Measurements from ENCODE around the gene PRR5L.

Gene PRR5L

DNA sequence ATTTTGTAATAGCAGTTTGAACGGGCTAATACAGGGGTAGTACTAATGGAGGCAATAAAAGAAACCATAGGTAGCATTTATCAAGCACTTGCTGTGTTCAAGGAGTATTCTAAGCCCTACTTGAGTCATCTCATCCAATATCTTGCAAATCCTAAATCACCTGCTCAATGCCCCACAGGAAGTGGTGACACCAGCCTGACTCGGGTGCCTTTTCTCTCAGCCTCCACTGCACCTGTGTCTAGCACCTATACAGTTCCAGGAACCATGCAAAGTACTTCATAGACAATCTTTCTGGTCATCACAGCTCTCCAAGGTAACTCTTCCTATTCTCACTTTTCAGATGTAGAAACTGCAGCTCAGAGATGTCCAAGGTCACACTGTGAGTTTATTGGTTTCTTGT, 98.0 kb downstream of the PRR5L start:
- Histone ChIP-seq H3K36me3 (ENCODE audit: control insufficient read depth in 1 of 2, insufficient read depth in 2 of 2, low read depth in 1 of 2, low read length in 2 of 2) (peaks cover 0 to 24% of the 10 kb centered on the region in 2 experiments), H3K4ac (ENCODE audit: low read depth in 1 of 2, low read length in 2 of 2) (no peak overlapping the region), H3K4me3 (ENCODE audit: insufficient read depth in 1 of 2, low read depth in 1 of 2, low read length in 2 of 2) (no peak overlapping the region), H2BK120ac (ENCODE audit: low read depth, low read length) (no peak overlapping the region), H3K9ac (ENCODE audit: low read length) (no peak overlapping the region), H3K4me1 (ENCODE audit: control insufficient read depth, insufficient read depth, low read depth, low read length) (peaks cover 7% of the 10 kb centered on the region), H3K4me2 (ENCODE audit: low read length, poor library complexity, severe bottlenecking) (no peak overlapping the region), H3K9me3 (ENCODE audit: control insufficient read depth, low read length) (no peaks in the 10 kb centered on the region), H2BK12ac (ENCODE audit: low read length in 2 of 2) (no peak overlapping the region), H3K18ac (ENCODE audit: low read depth in 1 of 2, low read length in 2 of 2) (no peak overlapping the region), H3K27ac (ENCODE audit: low read length, poor library complexity, severe bottlenecking) (no peak overlapping the region), H4K8ac (ENCODE audit: low read length) (no peak overlapping the region), H3K14ac (ENCODE audit: low read length in 2 of 2) (no peak overlapping the region), H2AK5ac (ENCODE audit: low read length, severe bottlenecking) (no peak overlapping the region), H4K91ac (ENCODE audit: low read length) (no peak overlapping the region), H2BK15ac (ENCODE audit: low read depth, poor library complexity, severe bottlenecking) (no peak overlapping the region), H3K23ac (ENCODE audit: low read length in 2 of 2) (no peak overlapping the region), H2BK5ac (ENCODE audit: low read depth, low read length, poor library complexity, severe bottlenecking) (no peak overlapping the region), H3K27me3 (ENCODE audit: control insufficient read depth in 1 of 2, insufficient read depth in 1 of 2, low read length in 2 of 2) (no peaks in the 10 kb centered on the region), H3K79me1 (replicated peaks; ENCODE audit: low read length, poor library complexity, severe bottlenecking) (peaks cover 21% of the 10 kb centered on the region), H2AFZ (ENCODE audit: low read depth, low read length) (no peak overlapping the region)
- 62% methylated on average over 2 of the region's 2 CpGs for WGBS
- DNase-seq, result no peak

- no peak overlapping the region for H3K4ac ChIP-seq (ENCODE audit: low read depth in 1 of 2, low read length in 2 of 2)
- H3K27me3 ChIP-seq (ENCODE audit: control insufficient read depth in 1 of 2, insufficient read depth in 1 of 2, low read length in 2 of 2), result no peaks in the 10 kb centered on the region
- H3K27ac ChIP-seq (ENCODE audit: low read length, poor library complexity, severe bottlenecking), result no peak overlapping the region
- no peak overlapping the region for H2AK5ac ChIP-seq (ENCODE audit: low read length, severe bottlenecking)
- H3K14ac ChIP-seq (ENCODE audit: low read length in 2 of 2), result no peak overlapping the region
- H4K91ac ChIP-seq (ENCODE audit: low read length), result no peak overlapping the region
- no peak overlapping the region for H2AFZ ChIP-seq (ENCODE audit: low read depth, low read length)
- H2BK15ac ChIP-seq (ENCODE audit: low read depth, poor library complexity, severe bottlenecking), result no peak overlapping the region
- no peak for DNase-seq
- H3K4me1 ChIP-seq (ENCODE audit: control insufficient read depth, insufficient read depth, low read depth, low read length), result peaks cover 3% of the 10 kb centered on the region
- no peak overlapping the region for H3K4me2 ChIP-seq (ENCODE audit: low read length, poor library complexity, severe bottlenecking)
- no peak overlapping the region for H3K18ac ChIP-seq (ENCODE audit: low read depth in 1 of 2, low read length in 2 of 2)
- no peak overlapping the region for H4K8ac ChIP-seq (ENCODE audit: low read length)
- no peak overlapping the region for H3K23ac ChIP-seq (ENCODE audit: low read length in 2 of 2)
- no peak overlapping the region for H2BK12ac ChIP-seq (ENCODE audit: low read length in 2 of 2)
- no peak overlapping the region for H3K4me3 ChIP-seq (ENCODE audit: insufficient read depth in 1 of 2, low read depth in 1 of 2, low read length in 2 of 2)
- H3K79me1 ChIP-seq (replicated peaks; ENCODE audit: low read length, poor library complexity, severe bottlenecking), result peaks cover 21% of the 10 kb centered on the region
- H3K36me3 ChIP-seq (ENCODE audit: control insufficient read depth in 1 of 2, insufficient read depth in 2 of 2, low read depth in 1 of 2, low read length in 2 of 2), result peaks cover 0 to 30% of the 10 kb centered on the region in 2 experiments
- no peak overlapping the region for H2BK5ac ChIP-seq (ENCODE audit: low read depth, low read length, poor library complexity, severe bottlenecking)
- no peak overlapping the region for H3K9ac ChIP-seq (ENCODE audit: low read length)
- no peaks in the 10 kb centered on the region for H3K9me3 ChIP-seq (ENCODE audit: control insufficient read depth, low read length)
- WGBS, result no CpG with 5 or more reads among the region's 3 CpGs
- H2BK120ac ChIP-seq (ENCODE audit: low read depth, low read length), result no peak overlapping the region
Measured at GRCh38 chr11:36394926-36395325, 98.8 kb downstream of the PRR5L start.

DNA sequence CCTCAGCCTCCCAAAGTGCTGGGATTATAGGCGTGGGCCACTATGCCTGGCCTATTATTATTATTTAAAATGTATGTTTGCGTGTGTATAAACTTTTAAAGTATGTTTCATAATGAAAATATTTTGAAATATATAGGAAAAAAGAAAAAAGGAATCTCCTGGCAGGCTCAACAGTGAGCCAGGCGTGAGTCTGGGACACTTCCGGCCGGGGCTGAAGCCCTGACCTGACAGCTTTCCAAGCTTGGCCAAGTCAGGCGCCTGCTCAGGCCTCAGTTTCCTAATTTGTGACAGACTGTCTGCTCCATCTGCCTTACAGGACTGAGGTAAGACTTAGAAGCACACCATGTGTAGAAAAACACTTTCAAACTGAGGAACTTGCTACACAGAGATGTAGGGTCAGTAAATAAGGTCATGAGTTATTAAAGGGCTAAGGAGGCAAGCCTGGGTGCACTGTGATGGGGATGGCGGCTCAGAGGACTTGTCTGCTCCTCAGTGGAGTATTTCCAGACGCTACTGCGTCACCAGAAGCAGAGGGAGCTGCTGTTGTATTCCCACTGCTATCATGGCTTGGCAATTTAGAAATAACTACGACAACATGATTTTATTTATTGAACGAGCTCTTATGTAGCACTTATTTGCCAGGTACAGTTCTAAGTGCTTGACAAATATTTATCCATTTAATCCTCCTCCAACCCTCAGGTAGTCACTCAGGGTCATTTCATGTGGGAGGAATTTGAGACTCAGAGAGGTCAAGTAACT, 100.1 kb downstream of the PRR5L start:
- Histone ChIP-seq H3K4me2 (ENCODE audit: low read length, poor library complexity, severe bottlenecking) (no peak overlapping the region), H3K4me1 (ENCODE audit: control insufficient read depth, insufficient read depth, low read depth, low read length) (peaks cover 1% of the 10 kb centered on the region), H3K18ac (ENCODE audit: low read depth in 1 of 2, low read length in 2 of 2) (no peak overlapping the region), H2BK5ac (ENCODE audit: low read depth, low read length, poor library complexity, severe bottlenecking) (no peak overlapping the region), H2BK12ac (ENCODE audit: low read length in 2 of 2) (no peak overlapping the region), H2BK120ac (ENCODE audit: low read depth, low read length) (no peak overlapping the region), H4K8ac (ENCODE audit: low read length) (no peak overlapping the region), H3K36me3 (ENCODE audit: control insufficient read depth in 1 of 2, insufficient read depth in 2 of 2, low read depth in 1 of 2, low read length in 2 of 2) (peaks cover 0 to 39% of the 10 kb centered on the region in 2 experiments), H2BK15ac (ENCODE audit: low read depth, poor library complexity, severe bottlenecking) (no peak overlapping the region), H3K27me3 (ENCODE audit: control insufficient read depth in 1 of 2, insufficient read depth in 1 of 2, low read length in 2 of 2) (no peaks in the 10 kb centered on the region), H3K27ac (ENCODE audit: low read length, poor library complexity, severe bottlenecking) (no peak overlapping the region), H2AFZ (ENCODE audit: low read depth, low read length) (no peak overlapping the region), H3K23ac (ENCODE audit: low read length in 2 of 2) (no peak overlapping the region), H2AK5ac (ENCODE audit: low read length, severe bottlenecking) (no peak overlapping the region), H3K79me1 (replicated peaks; ENCODE audit: low read length, poor library complexity, severe bottlenecking) (peaks cover 26% of the 10 kb centered on the region), H3K9me3 (ENCODE audit: control insufficient read depth, low read length) (no peaks in the 10 kb centered on the region), H3K4me3 (ENCODE audit: insufficient read depth in 1 of 2, low read depth in 1 of 2, low read length in 2 of 2) (no peak overlapping the region), H3K9ac (ENCODE audit: low read length) (no peak overlapping the region), H4K91ac (ENCODE audit: low read length) (no peak overlapping the region), H3K14ac (ENCODE audit: low read length in 2 of 2) (no peak overlapping the region), H3K4ac (ENCODE audit: low read depth in 1 of 2, low read length in 2 of 2) (no peak overlapping the region)
- WGBS, result 78% methylated on average over 8 of the region's 11 CpGs
- DNase-seq, result no peak

GRCh38 chr11:36398231-36398953, 102.3 kb downstream of the PRR5L start:
- Histone ChIP-seq H3K4me3 (ENCODE audit: insufficient read depth in 1 of 2, low read depth in 1 of 2, low read length in 2 of 2) (no peak overlapping the region), H3K4ac (ENCODE audit: low read depth in 1 of 2, low read length in 2 of 2) (no peak overlapping the region), H2BK12ac (ENCODE audit: low read length in 2 of 2) (no peak overlapping the region), H3K23ac (ENCODE audit: low read length in 2 of 2) (no peak overlapping the region), H3K9me3 (ENCODE audit: control insufficient read depth, low read length) (no peaks in the 10 kb centered on the region), H3K27me3 (ENCODE audit: control insufficient read depth in 1 of 2, insufficient read depth in 1 of 2, low read length in 2 of 2) (no peaks in the 10 kb centered on the region), H4K91ac (ENCODE audit: low read length) (no peak overlapping the region), H2BK5ac (ENCODE audit: low read depth, low read length, poor library complexity, severe bottlenecking) (no peak overlapping the region), H2AK5ac (ENCODE audit: low read length, severe bottlenecking) (no peak overlapping the region), H3K27ac (ENCODE audit: low read length, poor library complexity, severe bottlenecking) (no peak overlapping the region), H2BK120ac (ENCODE audit: low read depth, low read length) (no peak overlapping the region), H3K4me1 (ENCODE audit: control insufficient read depth, insufficient read depth, low read depth, low read length) (peaks cover 7% of the 10 kb centered on the region), H3K36me3 (ENCODE audit: control insufficient read depth in 1 of 2, insufficient read depth in 2 of 2, low read depth in 1 of 2, low read length in 2 of 2) (peaks cover 0 to 59% of the 10 kb centered on the region in 2 experiments), H3K14ac (ENCODE audit: low read length in 2 of 2) (no peak overlapping the region), H3K4me2 (ENCODE audit: low read length, poor library complexity, severe bottlenecking) (no peak overlapping the region), H2BK15ac (ENCODE audit: low read depth, poor library complexity, severe bottlenecking) (no peak overlapping the region), H2AFZ (ENCODE audit: low read depth, low read length) (no peak overlapping the region), H3K18ac (ENCODE audit: low read depth in 1 of 2, low read length in 2 of 2) (no peak overlapping the region), H3K9ac (ENCODE audit: low read length) (no peak overlapping the region), H4K8ac (ENCODE audit: low read length) (no peak overlapping the region), H3K79me1 (replicated peaks; ENCODE audit: low read length, poor library complexity, severe bottlenecking) (peaks cover 30% of the 10 kb centered on the region)
- 87% methylated on average over 20 of the region's 21 CpGs for WGBS
- DNase-seq, result no peak

All from mesenchymal stem cell (in vitro differentiated cells and primary cell).